ENCODE measurements around the gene HEG1.

- TF ChIP-seq CTCF (IDR thresholded peaks at IDR 0.05; ENCODE audit: extremely low read depth in 1 of 2, insufficient read depth in 1 of 2, low read depth in 1 of 2, low read length in 2 of 2) (no peak), MYC (IDR thresholded peaks at IDR 0.05; ENCODE audit: low read depth, low read length) (no peak), POLR2A (IDR thresholded peaks at IDR 0.05; ENCODE audit: low read depth, low read length) (peak; percentile 51)
Measured at GRCh38 chr3:125062904-125063618, 7.3 kb upstream of the HEG1 start.
